Breast epithelium (tissue), 4 donors: ENCODE measurements around the gene E4F1. TPM values are rescaled to one million over a fixed set of nuclear protein-coding genes. Genes with fewer than 3 reads are reported as not detected.

Experiments
- DNase-seq, 2 donors: peaks; one replicate each; pipeline ENCODE4 v3.0.0-alpha.2; 2019; ENCODE audit warnings: low spot score in 2 of 2
- H3K27ac ChIP-seq, 2 donors: fragments of 200-600 bp; sonication (generic) in 1 of 2; one replicate each; pipeline ENCODE4 v1.5.1; 2016 to 2019; ENCODE audit warnings: mild to moderate bottlenecking in 1 of 2
- H3K27me3 ChIP-seq, 2 donors: fragments of 200-600 bp; sonication (generic) in 1 of 2; one replicate each; pipeline versions ENCODE4 v1.5.1 to v1.6.0; 2017 to 2019; ENCODE audit warnings: control low read depth in 1 of 2, mild to moderate bottlenecking in 1 of 2
- H3K36me3 ChIP-seq: fragments of 200-600 bp; one replicate; pipeline ENCODE4 v1.5.1; 2019
- H3K4me1 ChIP-seq, 2 donors: fragments of 200-600 bp; sonication (generic); one replicate each; pipeline ENCODE4 v1.5.1; 2016 to 2019; ENCODE audit warnings: control low read depth in 1 of 2
- H3K4me3 ChIP-seq, 3 donors: fragments of 200-600 bp; sonication (generic); 1 replicate in 2 of 3; 2 replicates in 1 of 3; pipeline ENCODE4 v1.5.1; 2016 to 2019; ENCODE audit warnings: mild to moderate bottlenecking in 3 of 3, moderate library complexity in 2 of 3
- H3K9me3 ChIP-seq, 2 donors: fragments of 200-600 bp; sonication (generic) in 1 of 2; one replicate each; pipeline ENCODE4 v1.5.1; 2016 to 2019; ENCODE audit warnings: control low read depth in 1 of 2
- CTCF ChIP-seq, 3 donors: fragments of 450-650 bp; IDR thresholded peaks; one replicate each; pipeline ENCODE4 v1.5.1; 2016 to 2017; ENCODE audit warnings: antibody characterized with exemption in 3 of 3, mild to moderate bottlenecking in 3 of 3, moderate library complexity in 3 of 3
- POLR2A ChIP-seq: fragments of 450-650 bp; IDR thresholded peaks from one replicate; pipeline ENCODE4 v1.6.1; 2016; ENCODE audit warnings: antibody characterized with exemption, mild to moderate bottlenecking, moderate library complexity
- POLR2AphosphoS5 ChIP-seq, 3 donors: sonication (generic); formaldehyde crosslinking; IDR thresholded peaks; one replicate each; pipeline ENCODE4 v1.6.1; 2017; ENCODE audit warnings: antibody characterized with exemption in 3 of 3
- intact Hi-C: fragments of 100-400 bp; cut with DNase I; formaldehyde crosslinking; loops from one replicate; pipeline ENCODE4 v1.15.1; 2023; ENCODE audit warnings: low total_unique reads
- total RNA-seq, 3 donors: library from RNA; depleted of rRNA; stranded (reverse); fragments of >200 nt; gene quantifications; one replicate each; pipeline ENCODE4 v1.1.0, GENCODE V29; 2016

Gene E4F1
- total RNA-seq, 3 donors from 2014 or later: 19.0 to 40.2 (median 34.7) TPM

- TF ChIP-seq POLR2AphosphoS5 (IDR thresholded peaks at IDR 0.05) (no peak), CTCF (IDR thresholded peaks at IDR 0.05) (no peak), POLR2A (no peak)
- intact Hi-C loops: no loop called here
- no peaks in the 10 kb centered on the region for H3K36me3 ChIP-seq
These were observed 19.7 kb downstream of the E4F1 start for GRCh38 chr16:2243031-2243528.

GRCh38 chr16:2243781-2244180, 20.4 kb downstream of the E4F1 start:
- no peak for DNase-seq
- H3K4me1 ChIP-seq: no peaks in the 10 kb centered on the region
- no peaks in the 10 kb centered on the region for H3K9me3 ChIP-seq
- intact Hi-C loops: no loop called here
- no peak for TF ChIP-seq POLR2AphosphoS5 (IDR thresholded peaks at IDR 0.05)
- no peak for TF ChIP-seq POLR2A
- TF ChIP-seq CTCF (IDR thresholded peaks at IDR 0.05): no peak
- H3K27ac ChIP-seq: no peak overlapping the region
- no peaks in the 10 kb centered on the region for H3K27me3 ChIP-seq
- no peaks in the 10 kb centered on the region for H3K36me3 ChIP-seq
- no peak overlapping the region for H3K4me3 ChIP-seq

More at GRCh38 chr16:2243031-2243528, 19.7 kb downstream of the E4F1 start:
- Histone ChIP-seq H3K27ac (no peak overlapping the region), H3K27me3 (no peaks in the 10 kb centered on the region), H3K4me1 (no peaks in the 10 kb centered on the region), H3K4me3 (no peak overlapping the region), H3K9me3 (no peaks in the 10 kb centered on the region)
- no peak for DNase-seq

GRCh38 chr16:2244301-2244700, 20.9 kb downstream of the E4F1 start:
- H3K9me3 ChIP-seq: no peaks in the 10 kb centered on the region
- H3K27ac ChIP-seq: no peak overlapping the region
- no peak for TF ChIP-seq POLR2AphosphoS5 (IDR thresholded peaks at IDR 0.05)
- TF ChIP-seq CTCF (IDR thresholded peaks at IDR 0.05): no peak
- TF ChIP-seq POLR2A: no peak
- DNase-seq: no peak
- intact Hi-C loops: no loop called here
- H3K36me3 ChIP-seq: no peaks in the 10 kb centered on the region
- H3K27me3 ChIP-seq: no peaks in the 10 kb centered on the region
- H3K4me3 ChIP-seq: no peak overlapping the region
- no peaks in the 10 kb centered on the region for H3K4me1 ChIP-seq

- H3K36me3 ChIP-seq: no peaks in the 10 kb centered on the region
- no peak for TF ChIP-seq POLR2AphosphoS5 (IDR thresholded peaks at IDR 0.05)
- no peak for TF ChIP-seq CTCF (IDR thresholded peaks at IDR 0.05)
- no peak for TF ChIP-seq POLR2A
- H3K27ac ChIP-seq: no peak overlapping the region
- no peaks in the 10 kb centered on the region for H3K27me3 ChIP-seq
- H3K4me1 ChIP-seq: peaks cover 0 to under 1% of the 10 kb centered on the region in 2 donors
- no peak for DNase-seq
- intact Hi-C loops: no loop called here
- no peak overlapping the region for H3K4me3 ChIP-seq
- H3K9me3 ChIP-seq: no peaks in the 10 kb centered on the region
These were observed 21.8 kb downstream of the E4F1 start for GRCh38 chr16:2244926-2245795.

GRCh38 chr16:2246301-2246885, 23.0 kb downstream of the E4F1 start:
- intact Hi-C loops: no loop called here
- H3K27me3 ChIP-seq: no peaks in the 10 kb centered on the region
- H3K4me1 ChIP-seq: peaks cover 0 to 4% of the 10 kb centered on the region in 2 donors
- no peak for DNase-seq
- no peak overlapping the region for H3K4me3 ChIP-seq
- H3K36me3 ChIP-seq: no peaks in the 10 kb centered on the region
- H3K27ac ChIP-seq: no peak overlapping the region
- TF ChIP-seq CTCF (IDR thresholded peaks at IDR 0.05) (no peak), POLR2A (no peak), POLR2AphosphoS5 (IDR thresholded peaks at IDR 0.05) (no peak)
- no peaks in the 10 kb centered on the region for H3K9me3 ChIP-seq
